ENCODE data around the gene MYADM.
A peak's percentile ranks its signal among the peaks of the same experiment; 100 is the strongest.
"Not testable (repeated sequence)": the region's sequence is repeated elsewhere in the genome, so short reads cannot be mapped to it uniquely, and the experiment has no call there.

The MYADM gene

GRCh38 chr19:53868892-53869804 lies 1.5 kb downstream of the MYADM start:
- peak; percentile 93 for DNase-seq (ENCODE audit: low spot score)

- not testable (repeated sequence) for DNase-seq (ENCODE audit: low spot score)
These were observed 2.3 kb downstream of the MYADM start for GRCh38 chr19:53869805-53870484.

DNA sequence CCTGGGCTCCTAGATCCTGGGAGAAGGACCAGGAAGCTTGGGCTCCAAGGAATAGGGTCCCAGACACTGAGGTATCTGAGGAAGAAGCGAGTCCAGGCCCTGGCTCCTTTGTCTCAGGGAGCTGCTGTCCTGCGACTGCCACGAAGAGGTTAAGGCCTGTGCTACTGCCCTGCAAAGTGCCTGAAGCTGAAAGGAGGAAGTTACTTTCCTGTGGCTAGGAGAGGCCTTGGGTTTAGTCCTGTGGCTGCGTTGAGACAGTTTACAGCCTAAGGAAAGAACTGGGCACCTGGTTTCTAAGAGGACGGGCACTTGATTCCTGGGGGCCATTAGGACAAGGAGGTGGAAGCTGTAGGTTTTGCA lies 2.8 kb downstream of the MYADM start:
- peak; percentile 4 for DNase-seq (ENCODE audit: low spot score)

DNA sequence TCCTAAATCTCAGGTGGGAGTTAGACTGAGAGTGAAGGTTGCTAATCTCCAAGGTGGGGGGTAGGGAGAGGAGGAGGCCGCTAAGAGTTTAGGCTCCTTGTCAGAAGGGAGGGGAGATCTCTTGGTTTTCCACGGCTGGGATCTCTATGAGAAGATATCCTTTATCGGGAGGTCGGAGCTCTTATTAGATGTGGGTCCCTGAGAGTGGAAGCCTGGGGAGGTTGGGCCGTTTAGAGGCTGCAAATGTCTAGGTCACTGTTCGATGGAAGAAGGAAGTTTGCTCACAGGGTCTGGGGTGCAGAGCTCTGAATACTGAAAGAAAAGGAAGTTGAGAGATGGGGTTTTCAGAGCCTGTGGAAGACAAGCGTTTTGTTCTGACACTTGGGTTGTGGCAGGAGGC lies 3.8 kb downstream of the MYADM start:
- peak; percentile 1 for DNase-seq (ENCODE audit: low spot score)

GRCh38 chr19:53872762-53873161 lies 5.1 kb downstream of the MYADM start:
- no peak for DNase-seq (ENCODE audit: low spot score)

DNA sequence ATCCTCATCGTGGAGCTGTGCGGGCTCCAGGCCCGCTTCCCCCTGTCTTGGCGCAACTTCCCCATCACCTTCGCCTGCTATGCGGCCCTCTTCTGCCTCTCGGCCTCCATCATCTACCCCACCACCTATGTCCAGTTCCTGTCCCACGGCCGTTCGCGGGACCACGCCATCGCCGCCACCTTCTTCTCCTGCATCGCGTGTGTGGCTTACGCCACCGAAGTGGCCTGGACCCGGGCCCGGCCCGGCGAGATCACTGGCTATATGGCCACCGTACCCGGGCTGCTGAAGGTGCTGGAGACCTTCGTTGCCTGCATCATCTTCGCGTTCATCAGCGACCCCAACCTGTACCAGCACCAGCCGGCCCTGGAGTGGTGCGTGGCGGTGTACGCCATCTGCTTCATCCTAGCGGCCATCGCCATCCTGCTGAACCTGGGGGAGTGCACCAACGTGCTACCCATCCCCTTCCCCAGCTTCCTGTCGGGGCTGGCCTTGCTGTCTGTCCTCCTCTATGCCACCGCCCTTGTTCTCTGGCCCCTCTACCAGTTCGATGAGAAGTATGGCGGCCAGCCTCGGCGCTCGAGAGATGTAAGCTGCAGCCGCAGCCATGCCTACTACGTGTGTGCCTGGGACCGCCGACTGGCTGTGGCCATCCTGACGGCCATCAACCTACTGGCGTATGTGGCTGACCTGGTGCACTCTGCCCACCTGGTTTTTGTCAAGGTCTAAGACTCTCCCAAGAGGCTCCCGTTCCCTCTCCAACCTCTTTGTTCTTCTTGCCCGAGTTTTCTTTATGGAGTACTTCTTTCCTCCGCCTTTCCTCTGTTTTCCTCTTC lies 6.3 kb downstream of the MYADM start:
- no peak for DNase-seq (ENCODE audit: low spot score)

- DNase-seq (ENCODE audit: low spot score), result no peak
These were observed 6.9 kb downstream of the MYADM start for GRCh38 chr19:53874606-53874990.

DNA sequence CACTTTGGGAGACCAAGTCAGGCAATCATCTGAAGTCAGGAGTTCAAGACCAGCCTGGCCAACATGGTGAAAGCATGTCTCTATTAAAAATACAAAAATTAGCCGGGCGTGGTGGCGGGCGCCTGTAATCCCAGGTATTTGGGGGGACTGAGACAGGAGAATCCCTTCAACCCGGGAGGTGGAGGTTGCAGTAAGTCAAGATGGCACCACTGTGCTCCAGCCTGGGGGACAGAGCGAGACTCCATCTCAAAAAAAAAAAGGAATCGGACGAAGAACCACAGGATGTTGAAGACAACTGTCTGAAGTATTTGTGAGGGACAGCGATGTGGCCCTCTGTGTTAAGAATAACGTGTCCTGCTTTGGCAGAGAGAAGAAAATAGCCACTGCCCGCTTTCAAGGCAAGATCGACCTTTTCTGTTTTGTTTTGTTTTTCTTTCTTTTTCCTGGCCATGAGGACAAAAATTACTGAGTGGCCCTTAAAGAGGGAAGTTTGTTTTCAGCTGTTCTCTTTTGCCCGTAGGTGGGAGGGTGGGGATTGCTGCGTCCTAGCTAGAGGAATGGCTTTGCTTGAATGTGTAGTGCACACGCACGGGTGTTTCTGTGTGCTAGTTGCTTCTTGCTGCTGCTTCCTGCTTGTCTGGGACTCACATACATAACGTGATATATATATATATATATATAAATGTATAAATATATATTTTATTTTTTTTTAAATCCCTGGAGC lies 8.1 kb downstream of the MYADM start:
- no peak for DNase-seq (ENCODE audit: low spot score)

- DNase-seq (ENCODE audit: low spot score), result no peak
These were observed 9.1 kb downstream of the MYADM start for GRCh38 chr19:53876651-53877224.

DNA sequence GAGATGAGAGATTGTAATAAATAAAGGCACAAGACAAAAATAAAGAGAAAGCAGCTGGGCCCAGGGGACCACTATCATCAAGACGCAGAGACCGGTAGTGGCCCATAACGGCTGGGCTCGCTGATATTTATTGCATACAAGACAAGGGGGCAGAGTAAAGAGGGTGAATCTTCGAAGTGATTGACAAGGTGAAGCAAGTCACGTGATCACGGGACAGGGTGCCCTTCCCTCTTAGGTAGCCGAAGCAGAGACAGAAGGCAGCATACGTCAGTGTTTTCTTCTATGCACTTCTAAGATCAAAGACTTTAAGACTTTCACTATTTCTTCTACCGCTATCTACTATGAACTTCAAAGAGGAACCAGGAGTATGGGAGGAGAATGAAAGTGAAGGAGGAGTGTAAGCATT lies 9.7 kb downstream of the MYADM start:
- DNase-seq (ENCODE audit: low spot score), result no peak

DNA sequence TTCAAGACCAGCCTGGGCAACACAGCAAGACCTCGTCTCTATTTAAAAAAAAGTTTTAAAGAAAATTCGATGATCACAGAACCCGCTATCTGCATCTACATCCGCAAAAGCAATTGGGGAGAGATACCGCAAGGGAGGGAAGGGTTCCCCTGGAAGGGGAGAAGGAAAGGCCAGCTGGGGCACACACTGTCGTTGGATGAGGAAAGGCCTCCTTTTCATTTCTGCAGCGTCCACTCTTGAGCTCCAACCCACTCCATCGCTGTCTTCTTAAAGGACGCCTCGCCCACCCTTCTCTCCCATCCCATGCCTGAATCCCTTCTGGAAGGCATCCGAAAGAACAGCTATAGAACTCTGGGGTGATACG lies 11.1 kb downstream of the MYADM start:
- DNase-seq (ENCODE audit: low spot score), result no peak

- peak; percentile 97 for DNase-seq (ENCODE audit: low spot score)
These were observed 11.7 kb downstream of the MYADM start for GRCh38 chr19:53879140-53880081.

GRCh38 chr19:53880711-53881481 lies 13.2 kb downstream of the MYADM start:
- no peak for DNase-seq (ENCODE audit: low spot score)

DNA sequence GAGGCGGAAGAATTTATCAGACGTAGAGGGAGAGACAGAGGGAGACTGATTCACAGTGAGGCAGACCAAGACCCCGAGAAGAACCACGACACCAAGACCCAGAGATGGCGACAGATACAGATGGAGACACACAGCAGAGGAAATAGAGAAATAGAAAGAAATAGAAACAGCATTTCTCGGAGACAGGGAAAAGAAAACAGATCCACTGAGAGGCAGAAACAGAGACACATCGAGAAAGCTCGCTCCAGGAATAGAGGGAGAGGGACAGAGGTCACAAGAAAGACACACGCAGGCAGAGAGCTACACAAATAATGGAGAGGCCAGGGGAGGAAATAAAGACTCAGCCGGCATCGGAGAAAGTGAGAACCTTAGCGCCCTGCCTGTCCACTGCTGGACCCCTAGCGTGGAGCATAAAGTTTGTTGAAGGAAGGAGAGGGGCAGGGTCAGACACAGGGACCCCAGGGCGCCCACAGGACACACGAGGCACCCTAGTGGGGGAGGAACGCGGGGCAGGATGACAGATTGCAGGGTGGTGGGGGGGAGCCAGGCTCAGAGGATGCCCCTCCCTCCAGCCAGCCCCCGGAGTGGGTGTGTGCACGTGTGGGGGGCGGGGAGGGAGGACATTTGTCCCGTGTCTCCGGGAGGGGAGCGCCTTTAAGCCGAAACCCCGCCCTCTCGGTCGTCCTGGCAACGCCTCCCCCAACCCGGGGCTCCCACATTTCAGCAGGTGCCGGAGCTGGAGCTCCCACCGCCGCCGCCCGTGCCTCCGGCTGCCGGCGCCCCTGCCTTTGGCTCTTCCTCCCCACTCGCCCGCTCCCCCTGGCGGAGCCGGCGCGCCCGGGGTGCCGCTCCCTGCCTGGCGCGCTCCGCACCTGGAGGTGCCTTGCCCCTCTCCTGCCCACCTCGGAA lies 14.1 kb downstream of the MYADM start, which contains the start of gene PRKCG:
Gene PRKCG (plus strand): TSS at position 716 of the 909 bp plus-strand sequence. CDS start 298 bp downstream, outside the sequence.
- DNase-seq (ENCODE audit: low spot score), result peak; percentile 75

- no peak for DNase-seq (ENCODE audit: low spot score)
These were observed 14.8 kb downstream of the MYADM start for GRCh38 chr19:53882391-53883050.

- no peak for DNase-seq (ENCODE audit: low spot score)
These were observed 15.6 kb downstream of the MYADM start for GRCh38 chr19:53883231-53883661.

DNA sequence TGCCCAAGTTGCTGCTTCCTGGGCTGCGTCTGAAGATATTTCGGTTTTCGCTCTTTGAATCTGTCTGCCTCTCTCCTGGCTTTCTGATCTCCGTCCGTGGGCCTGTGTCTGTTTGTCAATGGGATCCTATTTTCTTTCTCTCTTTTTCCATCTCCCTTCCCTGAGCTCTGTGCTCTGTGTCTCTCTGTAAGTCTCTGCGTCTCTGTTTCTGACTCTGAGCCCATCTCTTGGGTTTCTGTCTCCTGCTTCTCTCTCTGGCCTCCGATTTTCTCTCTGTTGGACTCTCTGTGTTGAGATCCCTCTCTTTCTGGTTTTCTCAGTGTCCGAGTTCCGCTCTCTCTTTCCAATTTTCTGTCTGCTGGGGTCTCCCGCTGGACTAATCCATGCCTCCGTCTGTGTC lies 16.1 kb downstream of the MYADM start:
- DNase-seq (ENCODE audit: low spot score), result no peak

DNA sequence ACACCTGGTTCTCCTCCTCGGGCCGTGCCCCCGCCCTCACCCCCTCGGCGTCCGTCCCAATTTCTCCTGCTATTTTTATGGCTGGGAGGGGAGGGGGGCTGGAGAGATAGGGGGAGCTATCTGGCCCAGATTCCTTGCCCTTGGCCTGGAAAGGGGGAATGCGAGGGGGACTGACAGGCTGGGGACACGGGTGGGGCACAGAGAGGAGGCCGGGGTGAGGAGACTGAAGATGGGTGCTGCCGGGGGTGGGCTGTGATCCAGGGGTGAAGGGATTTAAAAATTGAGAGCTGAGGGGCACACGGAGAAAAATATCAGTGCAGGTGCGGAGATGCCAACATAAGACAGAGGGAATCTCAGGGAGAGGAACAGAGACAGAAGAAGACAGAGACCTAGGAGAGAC lies 16.6 kb downstream of the MYADM start:
- no peak for DNase-seq (ENCODE audit: low spot score)

All from GM03348 (cell line).